Neural cell (in vitro differentiated cells): Measurements from ENCODE around the gene C5. TPM values are rescaled to one million over a fixed set of nuclear protein-coding genes. Genes with fewer than 3 reads are reported as not detected.
A peak's percentile ranks its signal among the peaks of the same experiment; 100 is the strongest.

Source experiments
- H2AFZ ChIP-seq: fragments of 200-600, 300-800 bp; sonication (generic), shearing (Covaris generic); 2 replicates; pipeline ENCODE4 v1.6.0; 2014; ENCODE audit warnings: low read depth, mild to moderate bottlenecking, antibody characterized with exemption, low read length, moderate library complexity
- H3F3A ChIP-seq: fragments of 200-600 bp; shearing (Covaris generic); 2 replicates; pipeline ENCODE4 v1.6.1; 2016; ENCODE audit warnings: mild to moderate bottlenecking, moderate library complexity, mixed read lengths, antibody characterized with exemption, low read length; ENCODE audit not compliant: insufficient read depth, poor library complexity, severe bottlenecking
- H3K27ac ChIP-seq: fragments of 200-600, 300-800 bp; sonication (generic), shearing (Covaris generic); 2 replicates; pipeline ENCODE4 v1.5.1; 2014; ENCODE audit warnings: mild to moderate bottlenecking, low read length, moderate library complexity
- H3K27me3 ChIP-seq: fragments of 300-800, 200-600 bp; sonication (generic), shearing (Covaris generic); 2 replicates; pipeline ENCODE4 v1.6.0; 2014; ENCODE audit warnings: mild to moderate bottlenecking, low read depth, low read length, moderate library complexity; ENCODE audit not compliant: insufficient read depth
- H3K36me3 ChIP-seq: fragments of 300-800, 200-600 bp; sonication (generic), shearing (Covaris generic); 2 replicates; pipeline ENCODE4 v1.5.1; 2014; ENCODE audit warnings: mild to moderate bottlenecking, antibody characterized with exemption, low read length, moderate library complexity; ENCODE audit not compliant: insufficient read depth
- H3K4me2 ChIP-seq: fragments of 300-800, 200-600 bp; sonication (generic), shearing (Covaris generic); 2 replicates; pipeline ENCODE4 v1.6.0; 2014; ENCODE audit warnings: mild to moderate bottlenecking, low read length
- H3K4me3 ChIP-seq: fragments of 300-800, 200-600 bp; sonication (generic), shearing (Covaris generic); 2 replicates; pipeline ENCODE4 v1.5.1; 2014; ENCODE audit warnings: mild to moderate bottlenecking, low read length, moderate library complexity
- H3K79me2 ChIP-seq: fragments of 200-600 bp; shearing (Covaris generic); replicated peaks from 2 replicates; pipeline ENCODE4 v1.6.0; 2014; ENCODE audit warnings: mild to moderate bottlenecking, low read length, moderate library complexity; ENCODE audit not compliant: insufficient read depth
- H3K9ac ChIP-seq: fragments of 300-800, 200-600 bp; sonication (generic), shearing (Covaris generic); 2 replicates; pipeline ENCODE4 v1.6.1; 2016; ENCODE audit warnings: mild to moderate bottlenecking, low read length, mixed read lengths
- H3K9me2 ChIP-seq: fragments of 200-600 bp; shearing (Covaris generic); 2 replicates; pipeline ENCODE4 v1.6.1; 2016; ENCODE audit warnings: mild to moderate bottlenecking, low read length, mixed read lengths; ENCODE audit not compliant: insufficient read depth
- H3K9me3 ChIP-seq: fragments of 200-600, 300-800 bp; sonication (generic), shearing (Covaris generic); 2 replicates; pipeline ENCODE4 v1.6.1; 2016; ENCODE audit warnings: mild to moderate bottlenecking, mixed run types, low read length, moderate library complexity, mixed read lengths
- H4K20me1 ChIP-seq: fragments of 200-600 bp; shearing (Covaris generic); 2 replicates; pipeline ENCODE4 v1.6.1; 2016; ENCODE audit warnings: mild to moderate bottlenecking, mixed run types; ENCODE audit not compliant: insufficient read depth
- CTCF ChIP-seq: fragments of 450-650 bp; IDR thresholded peaks from 2 replicates; pipeline ENCODE4 v1.5.1; 2014; ENCODE audit warnings: antibody characterized with exemption, mild to moderate bottlenecking, moderate library complexity; ENCODE audit not compliant: poor library complexity, severe bottlenecking
- EP300 ChIP-seq: fragments of 450-650 bp; conservative IDR thresholded peaks from 2 replicates; pipeline ENCODE4 v1.6.1; 2014; ENCODE audit warnings: antibody characterized with exemption, mild to moderate bottlenecking, moderate library complexity; ENCODE audit not compliant: poor library complexity, severe bottlenecking
- EZH2 ChIP-seq: fragments of 200-600, 300-800 bp; shearing (Covaris generic), sonication (generic); IDR thresholded peaks from 2 replicates; pipeline ENCODE4 v1.6.1; 2014; ENCODE audit warnings: antibody characterized with exemption, low read length, borderline replicate concordance, mild to moderate bottlenecking; ENCODE audit not compliant: insufficient read depth, poor library complexity, severe bottlenecking
- MXI1 ChIP-seq: fragments of 450-650 bp; conservative IDR thresholded peaks from 2 replicates; pipeline ENCODE4 v1.6.1; 2014; ENCODE audit warnings: antibody characterized with exemption, mild to moderate bottlenecking; ENCODE audit not compliant: poor library complexity, severe bottlenecking
- POLR2AphosphoS5 ChIP-seq: IDR thresholded peaks from 2 replicates; pipeline ENCODE4 v1.6.1; 2012
- RAD21 ChIP-seq: fragments of 450-650 bp; conservative IDR thresholded peaks from 2 replicates; pipeline ENCODE4 v1.6.1; 2014; ENCODE audit warnings: antibody characterized with exemption, mild to moderate bottlenecking, moderate library complexity
- REST ChIP-seq: IDR thresholded peaks from 2 replicates; pipeline ENCODE4 v1.6.1; 2012; ENCODE audit warnings: borderline replicate concordance
- SMC3 ChIP-seq: fragments of 450-650 bp; conservative IDR thresholded peaks from 2 replicates; pipeline ENCODE4 v1.6.1; 2014; ENCODE audit warnings: antibody characterized with exemption, mild to moderate bottlenecking, moderate library complexity; ENCODE audit not compliant: poor library complexity
- TAF1 ChIP-seq: IDR thresholded peaks from 2 replicates; pipeline ENCODE4 v1.6.1; 2012; ENCODE audit warnings: low read depth
- polyA plus RNA-seq: library from polyadenylated mRNA; depleted of rRNA; stranded (reverse); fragments of >200 nt; gene quantifications from 2 replicates; pipeline ENCODE4 v1.2.3, GENCODE V29; 2014

The C5 gene
- polyA plus RNA-seq, 1 donor from 2014 or later, result 3.8 TPM

- Histone ChIP-seq H3F3A (no peaks in the 10 kb centered on the region), H4K20me1 (no peaks in the 10 kb centered on the region), H3K4me2 (peak overlapping the region; percentile 82), H3K27ac (peak overlapping the region; percentile 83), H3K9ac (peak overlapping the region; percentile 84), H3K79me2 (peaks cover 6% of the 10 kb centered on the region), H3K4me3 (peak overlapping the region; percentile 92), H3K36me3 (no peaks in the 10 kb centered on the region), H3K27me3 (no peaks in the 10 kb centered on the region), H3K9me2 (no peaks in the 10 kb centered on the region), H2AFZ (peak overlapping the region; percentile 100), H3K9me3 (no peaks in the 10 kb centered on the region)
- no peak for TF ChIP-seq POLR2AphosphoS5
- no peak for TF ChIP-seq MXI1
- TF ChIP-seq CTCF, result peak; percentile 61
- TF ChIP-seq REST, result peak; percentile 9
- TF ChIP-seq EZH2, result no peak
- TF ChIP-seq SMC3, result peak; percentile 69
- TF ChIP-seq EP300, result no peak
- TF ChIP-seq RAD21, result peak; percentile 51
- no peak for TF ChIP-seq TAF1
Measured at GRCh38 chr9:121075251-121076036, 25.4 kb upstream of the C5 start.

- peak within 1 kb of the TSS; percentile 100 for H2AFZ ChIP-seq
- no peak for TF ChIP-seq EZH2
- peak; percentile 68 for TF ChIP-seq POLR2AphosphoS5
- peak; percentile 91 for TF ChIP-seq MXI1
- TF ChIP-seq SMC3, result peak; percentile 38
- peak; percentile 60 for TF ChIP-seq REST
- peak; percentile 78 for TF ChIP-seq TAF1
- peak; percentile 47 for TF ChIP-seq EP300
- TF ChIP-seq CTCF, result peak; percentile 11
- no peak for TF ChIP-seq RAD21
- H3K27ac ChIP-seq, result peak within 1 kb of the TSS; percentile 83
- peaks cover 6% of the 10 kb centered on the region for H3K79me2 ChIP-seq
- no peaks in the 10 kb centered on the region for H3K9me2 ChIP-seq
- H3F3A ChIP-seq, result no peaks in the 10 kb centered on the region
- no peaks in the 10 kb centered on the region for H3K27me3 ChIP-seq
- no peaks in the 10 kb centered on the region for H3K36me3 ChIP-seq
- H3K4me3 ChIP-seq, result peak within 1 kb of the TSS; percentile 92
- no peaks in the 10 kb centered on the region for H3K9me3 ChIP-seq
- H4K20me1 ChIP-seq, result no peaks in the 10 kb centered on the region
- H3K9ac ChIP-seq, result peak within 1 kb of the TSS; percentile 84
- H3K4me2 ChIP-seq, result peak within 1 kb of the TSS; percentile 82
Measured at GRCh38 chr9:121074370-121075250, 24.5 kb upstream of the C5 start, which contains the start of gene CNTRL. Gene CNTRL (plus strand): TSS chr9:121074955. CDS start chr9:121088327, 13,372 bp downstream.
